AG10803 (cell line): ENCODE data around the gene NT5DC3.

Experiments used
- DNase-seq: peaks from one replicate; pipeline ENCODE4 v3.0.0; 2010; ENCODE audit warnings: low read depth
- H3K4me3 ChIP-seq: 2 replicates; pipeline ENCODE4 v1.5.1; 2011; ENCODE audit warnings: mild to moderate bottlenecking, low read length, control low read depth
- CTCF ChIP-seq: conservative IDR thresholded peaks from 2 replicates; pipeline ENCODE4 v1.5.1; 2011; ENCODE audit warnings: mild to moderate bottlenecking, low read length, control low read depth, inconsistent platforms

Gene NT5DC3

GRCh38 chr12:103824845-103825244, 16.2 kb downstream of the NT5DC3 start:
- H3K4me3 ChIP-seq: no peak overlapping the region
- no peak for DNase-seq
- TF ChIP-seq CTCF: no peak

- H3K4me3 ChIP-seq: no peak overlapping the region
- no peak for TF ChIP-seq CTCF
- DNase-seq: no peak
These were observed 16.7 kb downstream of the NT5DC3 start for GRCh38 chr12:103824290-103824689.

GRCh38 chr12:103823871-103824270, 17.2 kb downstream of the NT5DC3 start:
- DNase-seq: no peak
- no peak for TF ChIP-seq CTCF
- no peak overlapping the region for H3K4me3 ChIP-seq

- H3K4me3 ChIP-seq: no peak overlapping the region
- DNase-seq: peak; percentile 40
- TF ChIP-seq CTCF: no peak
These were observed 19.3 kb downstream of the NT5DC3 start for GRCh38 chr12:103821773-103822172.

GRCh38 chr12:103820881-103821489, 20.0 kb downstream of the NT5DC3 start:
- H3K4me3 ChIP-seq: no peak overlapping the region
- TF ChIP-seq CTCF: no peak
- no peak for DNase-seq

GRCh38 chr12:103820361-103820760, 20.7 kb downstream of the NT5DC3 start:
- no peak for TF ChIP-seq CTCF
- no peak for DNase-seq
- H3K4me3 ChIP-seq: no peak overlapping the region

GRCh38 chr12:103819892-103820291, 21.1 kb downstream of the NT5DC3 start:
- TF ChIP-seq CTCF: no peak
- no peak for DNase-seq

More at GRCh38 chr12:103819892-103820291, 21.1 kb downstream of the NT5DC3 start:
- H3K4me3 ChIP-seq: no peak overlapping the region
